ENCODE results near the gene ARGLU1. TPM values are rescaled to one million over a fixed set of nuclear protein-coding genes. Genes with fewer than 3 reads are reported as not detected.

The ARGLU1 gene
- total RNA-seq, 4 donors from 2014 or later = 95.4 to 233 (median 126) TPM

- Histone ChIP-seq H3K4me3 (no peak overlapping the region), H3K27ac (peak overlapping the region in 1 of 4 donors; percentile 8), H3K4me1 (peaks cover 0 to 10% (median 1%) of the 10 kb centered on the region in 4 donors), H3K36me3 (peaks cover 0 to 15% (median 4%) of the 10 kb centered on the region in 3 donors), H3K9me3 (no peaks in the 10 kb centered on the region), H3K27me3 (no peaks in the 10 kb centered on the region)
- no peak for TF ChIP-seq POLR2A (IDR thresholded peaks at IDR 0.05)
- TF ChIP-seq CTCF (IDR thresholded peaks at IDR 0.05) = no peak
- no peak for DNase-seq
Observed at GRCh38 chr13:106498571-106498970, 69.4 kb downstream of the ARGLU1 start.

DNA sequence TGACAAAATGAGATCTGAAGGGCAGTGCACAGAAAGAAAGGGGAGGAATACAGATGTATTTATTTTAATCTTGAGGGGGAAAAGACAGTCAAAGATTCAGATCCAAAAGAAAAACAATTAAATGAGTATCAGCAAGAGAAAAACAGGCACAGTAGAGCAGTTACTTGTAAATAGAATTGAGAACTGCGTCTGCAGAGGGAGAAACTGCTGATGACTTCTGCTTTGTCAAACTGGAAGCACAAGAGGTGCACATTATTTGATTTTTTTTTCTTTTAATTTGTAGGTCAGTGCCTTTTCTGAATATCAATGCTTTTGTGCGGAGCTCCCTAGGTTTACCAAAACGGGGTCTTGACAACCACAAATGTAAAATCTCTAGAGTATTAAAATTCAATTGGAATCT, 69.8 kb downstream of the ARGLU1 start:
- H3K27me3 ChIP-seq = no peaks in the 10 kb centered on the region
- peak overlapping the region in 1 of 4 donors; percentile 8 for H3K27ac ChIP-seq
- no peak overlapping the region for H3K4me3 ChIP-seq
- no peak for DNase-seq
- peaks cover 0 to 19% (median 4%) of the 10 kb centered on the region in 3 donors for H3K36me3 ChIP-seq
- peaks cover 0 to 10% (median 2%) of the 10 kb centered on the region in 4 donors for H3K4me1 ChIP-seq
- TF ChIP-seq POLR2A (IDR thresholded peaks at IDR 0.05) = no peak
- TF ChIP-seq CTCF (IDR thresholded peaks at IDR 0.05) = no peak
- no peaks in the 10 kb centered on the region for H3K9me3 ChIP-seq

- H3K4me1 ChIP-seq = peaks cover 0 to 10% (median 2%) of the 10 kb centered on the region in 4 donors
- no peak for DNase-seq
- TF ChIP-seq POLR2A (IDR thresholded peaks at IDR 0.05) (no peak), CTCF (IDR thresholded peaks at IDR 0.05) (no peak)
Observed at GRCh38 chr13:106497079-106497478, 70.9 kb downstream of the ARGLU1 start.

GRCh38 chr13:106496072-106496997, 71.6 kb downstream of the ARGLU1 start:
- Histone ChIP-seq H3K27ac (peak overlapping the region in 2 of 4 donors; percentile 10 to 34), H3K27me3 (no peaks in the 10 kb centered on the region), H3K36me3 (peaks cover 0 to 38% (median 4%) of the 10 kb centered on the region in 3 donors), H3K4me3 (no peak overlapping the region), H3K9me3 (no peaks in the 10 kb centered on the region), H3K4me1 (peaks cover 0 to 10% (median 2%) of the 10 kb centered on the region in 4 donors)
- DNase-seq = no peak
- TF ChIP-seq POLR2A (IDR thresholded peaks at IDR 0.05) = no peak
- no peak for TF ChIP-seq CTCF (IDR thresholded peaks at IDR 0.05)

More at GRCh38 chr13:106497079-106497478, 70.9 kb downstream of the ARGLU1 start:
- Histone ChIP-seq H3K9me3 (no peaks in the 10 kb centered on the region), H3K27me3 (no peaks in the 10 kb centered on the region), H3K36me3 (peaks cover 0 to 30% (median 4%) of the 10 kb centered on the region in 3 donors), H3K4me3 (no peak overlapping the region), H3K27ac (peak overlapping the region in 2 of 4 donors; percentile 10 to 34)

DNA sequence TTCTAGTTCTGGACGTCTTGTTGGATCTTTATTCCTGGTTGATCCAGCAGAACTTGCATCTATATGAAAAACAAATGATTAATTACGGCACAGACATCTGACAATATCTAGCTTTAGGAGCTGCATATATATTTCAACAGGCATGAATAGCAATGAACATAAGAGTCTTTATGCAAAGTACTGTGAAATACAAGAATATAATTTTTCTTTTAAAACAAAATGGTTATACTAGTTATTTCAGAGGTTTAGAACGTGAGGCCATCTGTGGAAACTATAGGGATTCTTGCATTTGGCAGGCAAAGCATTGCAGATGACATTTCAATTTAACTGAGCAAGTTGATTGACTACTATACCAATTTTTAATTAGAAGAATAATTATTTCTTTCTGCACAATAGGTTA, 73.0 kb downstream of the ARGLU1 start:
- Histone ChIP-seq H3K27ac (no peak overlapping the region), H3K4me1 (peaks cover 0 to 10% (median 2%) of the 10 kb centered on the region in 4 donors)

More for the DNA sequence above, 73.0 kb downstream of the ARGLU1 start:
- Histone ChIP-seq H3K27me3 (no peaks in the 10 kb centered on the region), H3K36me3 (peaks cover 0 to 39% (median 4%) of the 10 kb centered on the region in 3 donors), H3K9me3 (no peaks in the 10 kb centered on the region), H3K4me3 (no peak overlapping the region)
- no peak for DNase-seq
- TF ChIP-seq POLR2A (IDR thresholded peaks at IDR 0.05) (no peak), CTCF (IDR thresholded peaks at IDR 0.05) (no peak)
